K562 (cell line): Measurements from ENCODE around the gene ADAM33. TPM values are rescaled to one million over a fixed set of nuclear protein-coding genes. Genes with fewer than 3 reads are reported as not detected.

Experiments used
- ATAC-seq: fragments of 200-7000 bp; cut with Tn5 transposase; 3 replicates; pipeline ENCODE4 v1.9.1; 2020; ENCODE audit warnings: moderate library complexity
- BruUV-seq: library from RNA; stranded (reverse); fragments of 400-500 nt; replicated peaks from 2 replicates; lab custom pipeline; 2021; lab: Mats Ljungman, UMichigan
- CTCF ChIA-PET: fragments of 300-600 bp; formaldehyde crosslinking; extraction: SDS; loops from one replicate; lab custom pipeline; 2021; ENCODE audit warnings: low intra/inter-chr PET ratio; lab: Yijun Ruan, JAX
- POLR2A ChIA-PET: fragments of 300-600, 350-650 bp; sonication (Branson Sonifier 250); formaldehyde crosslinking; extraction: SDS; loops from one replicate; lab custom pipeline; 2021; ENCODE audit warnings: antibody characterized with exemption, inconsistent platforms; lab: Yijun Ruan, JAX
- DNase-seq, 4 experiments: peaks; one replicate each; pipeline versions ENCODE4 v3.0.0 to v3.0.0-alpha.2; 2011 to 2018; ENCODE audit warnings: low spot score in 3 of 4, mixed read lengths in 3 of 4; ENCODE audit errors: extremely low read depth in 1 of 4
- FAIRE-seq: peaks from 2 replicates; lab custom pipeline; 2011; peaks lifted over from hg19 to GRCh38; lab: Jason Lieb, UNC
- H2AFZ ChIP-seq: 2 replicates; pipeline ENCODE4 v1.6.0; 2011; ENCODE audit warnings: low read depth, low read length, control low read depth, inconsistent platforms
- H3K27ac ChIP-seq: fragments of 200-600 bp; 3 replicates; pipeline ENCODE4 v1.8.0; 2011; ENCODE audit warnings: low read depth, mild to moderate bottlenecking, control low read depth, inconsistent platforms, low read length, moderate library complexity, mixed read lengths; ENCODE audit errors: extremely low read depth
- H3K27me3 ChIP-seq, 2 experiments: fragments of 300-600 bp in 1 of 2; 2 replicates in 1 of 2; 3 replicates in 1 of 2; pipeline versions ENCODE4 v1.6.0 to v1.8.0; 2011; ENCODE audit warnings: inconsistent platforms in 2 of 2, low read length in 2 of 2, mild to moderate bottlenecking in 1 of 2, mixed read lengths in 1 of 2, moderate library complexity in 1 of 2; ENCODE audit not compliant: control insufficient read depth in 2 of 2, insufficient read depth in 2 of 2
- H3K36me3 ChIP-seq: fragments of 300-600 bp; 3 replicates; pipeline ENCODE4 v1.8.0; 2011; ENCODE audit warnings: mild to moderate bottlenecking, low read length, inconsistent platforms; ENCODE audit not compliant: control insufficient read depth, insufficient read depth
- H3K4me1 ChIP-seq, 2 experiments: fragments of 200-600 bp in 1 of 2; replicated peaks in 1 of 2; 2 replicates in 1 of 2; 3 replicates in 1 of 2; pipeline versions ENCODE4 v1.5.1 to v1.8.0; 2011; ENCODE audit warnings: inconsistent platforms in 2 of 2, low read length in 2 of 2, mild to moderate bottlenecking in 1 of 2, mixed read lengths in 1 of 2, moderate library complexity in 1 of 2; ENCODE audit not compliant: control insufficient read depth in 2 of 2, insufficient read depth in 2 of 2
- H3K4me2 ChIP-seq: 2 replicates; pipeline ENCODE4 v1.6.1; 2011; ENCODE audit warnings: low read length, control low read depth, inconsistent platforms, mixed read lengths; ENCODE audit not compliant: insufficient read depth
- H3K4me3 ChIP-seq: fragments of 200-600 bp; sonication (generic), shearing (Covaris generic); 2 replicates; pipeline ENCODE4 v1.5.1; 2016; ENCODE audit warnings: control low read depth, inconsistent platforms
- H3K79me2 ChIP-seq: fragments of 200-600 bp; 3 replicates; pipeline ENCODE4 v1.8.0; 2011; ENCODE audit warnings: low read length, inconsistent platforms; ENCODE audit not compliant: control insufficient read depth, insufficient read depth
- H3K9ac ChIP-seq, 2 experiments: 2 replicates each; pipeline versions ENCODE4 v1.6.0 to v1.6.1; 2011; ENCODE audit warnings: low read depth in 2 of 2, low read length in 2 of 2, control low read depth in 1 of 2, inconsistent platforms in 1 of 2, mild to moderate bottlenecking in 1 of 2, mixed read lengths in 1 of 2; ENCODE audit not compliant: insufficient read depth in 1 of 2
- H3K9me1 ChIP-seq: one replicate; pipeline ENCODE4 v1.6.0; 2011; ENCODE audit warnings: inconsistent platforms, mild to moderate bottlenecking, low read length, moderate library complexity; ENCODE audit not compliant: control insufficient read depth, insufficient read depth
- H3K9me3 ChIP-seq: replicated peaks from 2 replicates; pipeline ENCODE4 v1.5.1; 2011; ENCODE audit warnings: low read depth, low read length, inconsistent platforms; ENCODE audit not compliant: control insufficient read depth, insufficient read depth
- H4K20me1 ChIP-seq: replicated peaks from 2 replicates; pipeline ENCODE4 v1.6.1; 2011; ENCODE audit warnings: low read length, inconsistent platforms, mixed read lengths; ENCODE audit not compliant: control insufficient read depth, insufficient read depth
- EZH2 ChIP-seq: IDR thresholded peaks from 2 replicates; pipeline ENCODE4 v1.6.1; 2012; ENCODE audit warnings: low read depth, mild to moderate bottlenecking, inconsistent platforms, low read length, borderline replicate concordance
- FOXA3 ChIP-seq, 2 experiments: fragments of 450-650 bp in 1 of 2; sonication (generic) in 1 of 2; formaldehyde crosslinking; IDR thresholded peaks in 1 of 2; conservative IDR thresholded peaks in 1 of 2; 2 replicates each; pipeline versions ENCODE4 v1.4.0 to v1.8.0; 2020 to 2022; ENCODE audit warnings: mild to moderate bottlenecking in 2 of 2, missing genetic modification reagents in 1 of 2
- MEIS2 ChIP-seq: fragments of 450-650 bp; IDR thresholded peaks from 2 replicates; pipeline ENCODE4 v1.6.1; 2014; ENCODE audit warnings: mild to moderate bottlenecking; ENCODE audit not compliant: partially characterized antibody
- ZBTB26 ChIP-seq: fragments of 450-650 bp; formaldehyde crosslinking; IDR thresholded peaks from 2 replicates; pipeline ENCODE4 v1.4.0; 2022; ENCODE audit warnings: missing genetic modification characterization
- ZBTB33 ChIP-seq: sonication (generic); formaldehyde crosslinking; IDR thresholded peaks from 2 replicates; pipeline ENCODE4 v1.8.1; 2023; ENCODE audit warnings: mild to moderate bottlenecking, missing genetic modification reagents
- ZFP91 ChIP-seq: sonication (generic); formaldehyde crosslinking; IDR thresholded peaks from 2 replicates; pipeline ENCODE4 v1.8.0; 2022; ENCODE audit warnings: mild to moderate bottlenecking, missing genetic modification reagents
- ZNF12 ChIP-seq: sonication (generic); formaldehyde crosslinking; IDR thresholded peaks from 2 replicates; pipeline ENCODE4 v1.4.0; 2020; ENCODE audit warnings: mild to moderate bottlenecking, missing genetic modification reagents
- ZNF212 ChIP-seq: fragments of 450-650 bp; formaldehyde crosslinking; IDR thresholded peaks from 2 replicates; pipeline ENCODE4 v1.4.0; 2020; ENCODE audit warnings: mild to moderate bottlenecking
- WGBS: fragments of 100-300 bp; shearing (Covaris generic); methylation state at CpG from one replicate; pipeline ENCODE4 v1.1.6; 2016; ENCODE audit warnings: low coverage, mixed read lengths; ENCODE audit not compliant: insufficient coverage; ENCODE audit errors: missing lambda C conversion rate; 5-methylcytosine and 5-hydroxymethylcytosine counted together
- in situ Hi-C: fragments of 300-500 bp; cut with MboI; formaldehyde crosslinking; loops from 4 replicates; pipeline ENCODE4 v1.15.0; 2018; ENCODE audit warnings: inconsistent platforms, mixed read lengths
- intact Hi-C: fragments of 100-400 bp; cut with micrococcal nuclease; formaldehyde crosslinking; loops from 2 replicates; pipeline ENCODE4 v1.14.2; 2022
- polyA plus RNA-seq, 8 experiments: library from polyadenylated mRNA; depleted of rRNA in 4 of 8; stranded (reverse) in 5 of 8; unstranded in 3 of 8; fragments of >200 nt; fragmentation: Nextera tagmentation in 2 of 8; fragmentation: Illumina TruSeq in 1 of 8; extraction: Ambion mirVana in 2 of 8; extraction: Trizol in 1 of 8; gene quantifications; 2 replicates each; pipeline versions ENCODE4 v1.2.1 to v1.2.3, GENCODE V29; 2011 to 2014; ENCODE audit warnings: inconsistent platforms in 1 of 8, missing spikeins in 1 of 8
- total RNA-seq, 7 experiments: library from RNA; depleted of rRNA in 6 of 7; stranded (reverse); fragments of >200 nt in 6 of 7; fragmentation: Illumina TruSeq in 2 of 7; extraction: Trizol in 2 of 7; gene quantifications; 2 replicates each; pipeline versions ENCODE4 v1.2.1 to v1.2.3, GENCODE V29; 2011 to 2021; ENCODE audit warnings: low replicate concordance in 1 of 7

ADAM33 gene
- total and polyA plus RNA-seq, 9 of the 15 experiments (the other 6 are each of a cell fraction or from before 2014, with no cell fraction given): not detected

GRCh38 chr20:3720626-3721025 is 38.8 kb upstream of the ADAM33 start:
- no peak for DNase-seq
- ChIA-PET POLR2A (no interaction called here), CTCF (no interaction called here)
- no peaks in the 10 kb centered on the region for H3K9me3 ChIP-seq
- TF ChIP-seq ZBTB26 (no peak), ZFP91 (CRISPR knock-in tag) (no peak), FOXA3 (CRISPR knock-in tag; conservative IDR thresholded peaks at IDR 0.05 in 1 of 2, IDR thresholded peaks at IDR 0.05 in 1 of 2) (no peak), MEIS2 (no peak), ZNF212 (CRISPR knock-in tag) (no peak), EZH2 (no peak), ZNF12 (CRISPR knock-in tag) (no peak), ZBTB33 (CRISPR knock-in tag) (no peak)
- no peak overlapping the region for H3K4me2 ChIP-seq
- H2AFZ ChIP-seq: no peak overlapping the region
- H3K4me1 ChIP-seq: peaks cover 0 to 3% of the 10 kb centered on the region in 2 experiments; a peak in 3 of 5 replicates
- H3K27ac ChIP-seq: no peak overlapping the region
- intact Hi-C loops (no loop called here), in situ Hi-C loops (no loop called here)
- H3K27me3 ChIP-seq: peaks cover 0 to 5% of the 10 kb centered on the region in 2 experiments; a peak in 1 of 5 replicates
- no peaks in the 10 kb centered on the region for H3K9me1 ChIP-seq
- no peak for ATAC-seq
- BruUV-seq: no TSS peak
- no peak for FAIRE-seq
- WGBS: 0% methylated on average over 6 of the region's 6 CpGs
- H3K4me3 ChIP-seq: no peak overlapping the region
- no peaks in the 10 kb centered on the region for H4K20me1 ChIP-seq
- no peak overlapping the region for H3K9ac ChIP-seq
- no peaks in the 10 kb centered on the region for H3K79me2 ChIP-seq
- H3K36me3 ChIP-seq: no peaks in the 10 kb centered on the region
